HUES6 (cell line): Measurements from ENCODE around the gene CPB1.

ENCODE experiments used
- H3K27ac ChIP-seq: 2 replicates; pipeline ENCODE4 v1.7.0; 2013; ENCODE audit warnings: low read depth, mild to moderate bottlenecking, low read length, inconsistent platforms
- H3K27me3 ChIP-seq: 2 replicates; pipeline ENCODE4 v1.6.1; 2013; ENCODE audit warnings: low read length; ENCODE audit not compliant: control insufficient read depth, insufficient read depth
- H3K36me3 ChIP-seq: 2 replicates; pipeline ENCODE4 v1.6.1; 2013; ENCODE audit warnings: low read length; ENCODE audit not compliant: control insufficient read depth, insufficient read depth
- H3K4me1 ChIP-seq: 2 replicates; pipeline ENCODE4 v1.6.1; 2013; ENCODE audit warnings: low read length; ENCODE audit not compliant: control insufficient read depth, insufficient read depth
- H3K4me3 ChIP-seq: 2 replicates; pipeline ENCODE4 v1.5.1; 2013; ENCODE audit warnings: low read depth, low read length
- H3K9ac ChIP-seq: one replicate; pipeline ENCODE4 v1.6.1; 2013; ENCODE audit warnings: mild to moderate bottlenecking, low read length
- H3K9me3 ChIP-seq: 2 replicates; pipeline ENCODE4 v1.6.1; 2013; ENCODE audit warnings: low read depth, low read length; ENCODE audit not compliant: control insufficient read depth, insufficient read depth

CPB1 gene

GRCh38 chr3:148881286-148881685 is 53.7 kb downstream of the CPB1 start:
- H3K9me3 ChIP-seq: no peaks in the 10 kb centered on the region
- H3K27ac ChIP-seq: no peak overlapping the region
- no peak overlapping the region for H3K4me3 ChIP-seq
- H3K9ac ChIP-seq: no peak overlapping the region
- H3K36me3 ChIP-seq: no peaks in the 10 kb centered on the region
- H3K27me3 ChIP-seq: no peaks in the 10 kb centered on the region
- H3K4me1 ChIP-seq: no peaks in the 10 kb centered on the region

DNA sequence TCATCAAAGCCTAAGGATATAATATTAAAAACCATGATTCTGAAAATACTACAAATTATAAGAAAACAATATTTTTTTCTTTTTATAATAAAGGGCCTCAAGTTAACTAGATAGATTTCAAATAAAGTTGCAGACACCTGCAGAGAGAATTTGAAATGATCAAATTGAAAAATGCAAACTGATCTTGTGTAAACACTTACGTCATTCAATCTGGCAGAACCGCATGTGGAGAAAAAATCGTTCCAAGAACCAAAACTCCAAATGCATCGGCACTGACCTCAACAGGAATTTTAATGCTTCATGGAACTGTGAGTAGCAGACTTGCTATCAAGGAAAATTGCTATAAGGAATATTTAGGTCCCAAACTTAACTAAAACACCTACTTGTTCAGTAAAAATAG is 54.7 kb downstream of the CPB1 start:
- Histone ChIP-seq H3K9ac (no peak overlapping the region), H3K27me3 (no peaks in the 10 kb centered on the region), H3K4me1 (no peaks in the 10 kb centered on the region), H3K4me3 (no peak overlapping the region), H3K9me3 (no peaks in the 10 kb centered on the region), H3K36me3 (no peaks in the 10 kb centered on the region), H3K27ac (no peak overlapping the region)

- H3K27ac ChIP-seq: no peak overlapping the region
- H3K4me3 ChIP-seq: no peak overlapping the region
- H3K9me3 ChIP-seq: no peaks in the 10 kb centered on the region
- H3K27me3 ChIP-seq: no peaks in the 10 kb centered on the region
- no peak overlapping the region for H3K9ac ChIP-seq
- H3K4me1 ChIP-seq: no peaks in the 10 kb centered on the region
- H3K36me3 ChIP-seq: no peaks in the 10 kb centered on the region
These were observed 55.6 kb downstream of the CPB1 start for GRCh38 chr3:148883163-148883562.

GRCh38 chr3:148884261-148884660 is 56.6 kb downstream of the CPB1 start:
- no peaks in the 10 kb centered on the region for H3K36me3 ChIP-seq
- no peaks in the 10 kb centered on the region for H3K4me1 ChIP-seq
- no peak overlapping the region for H3K4me3 ChIP-seq
- H3K9ac ChIP-seq: no peak overlapping the region
- no peak overlapping the region for H3K27ac ChIP-seq
- H3K9me3 ChIP-seq: no peaks in the 10 kb centered on the region
- no peaks in the 10 kb centered on the region for H3K27me3 ChIP-seq

- Histone ChIP-seq H3K9ac (no peak overlapping the region), H3K27ac (no peak overlapping the region), H3K4me3 (no peak overlapping the region), H3K4me1 (no peaks in the 10 kb centered on the region), H3K27me3 (no peaks in the 10 kb centered on the region), H3K36me3 (no peaks in the 10 kb centered on the region), H3K9me3 (no peaks in the 10 kb centered on the region)
These were observed 62.2 kb downstream of the CPB1 start for GRCh38 chr3:148889828-148890227.

DNA sequence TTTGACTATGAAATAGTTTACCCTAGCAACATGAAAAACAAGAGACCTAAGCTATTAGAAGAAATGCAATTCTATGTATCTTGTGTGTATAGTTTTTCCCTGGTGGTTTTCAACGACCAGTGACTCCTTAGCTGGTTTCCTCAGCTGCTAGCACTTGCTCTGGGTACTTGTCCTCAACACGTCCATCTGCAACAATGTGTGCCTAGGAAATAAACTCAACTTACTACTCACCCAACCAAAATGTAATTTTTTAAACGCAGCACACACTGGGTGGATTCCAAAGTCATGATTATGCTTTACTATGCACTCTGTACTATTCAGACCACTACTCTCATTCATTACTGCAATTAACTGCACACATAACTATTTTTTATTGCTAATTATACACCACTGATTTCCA is 68.5 kb downstream of the CPB1 start:
- Histone ChIP-seq H3K27ac (no peak overlapping the region), H3K27me3 (no peaks in the 10 kb centered on the region), H3K4me3 (no peak overlapping the region), H3K36me3 (no peaks in the 10 kb centered on the region), H3K9me3 (no peaks in the 10 kb centered on the region), H3K9ac (no peak overlapping the region), H3K4me1 (no peaks in the 10 kb centered on the region)

DNA sequence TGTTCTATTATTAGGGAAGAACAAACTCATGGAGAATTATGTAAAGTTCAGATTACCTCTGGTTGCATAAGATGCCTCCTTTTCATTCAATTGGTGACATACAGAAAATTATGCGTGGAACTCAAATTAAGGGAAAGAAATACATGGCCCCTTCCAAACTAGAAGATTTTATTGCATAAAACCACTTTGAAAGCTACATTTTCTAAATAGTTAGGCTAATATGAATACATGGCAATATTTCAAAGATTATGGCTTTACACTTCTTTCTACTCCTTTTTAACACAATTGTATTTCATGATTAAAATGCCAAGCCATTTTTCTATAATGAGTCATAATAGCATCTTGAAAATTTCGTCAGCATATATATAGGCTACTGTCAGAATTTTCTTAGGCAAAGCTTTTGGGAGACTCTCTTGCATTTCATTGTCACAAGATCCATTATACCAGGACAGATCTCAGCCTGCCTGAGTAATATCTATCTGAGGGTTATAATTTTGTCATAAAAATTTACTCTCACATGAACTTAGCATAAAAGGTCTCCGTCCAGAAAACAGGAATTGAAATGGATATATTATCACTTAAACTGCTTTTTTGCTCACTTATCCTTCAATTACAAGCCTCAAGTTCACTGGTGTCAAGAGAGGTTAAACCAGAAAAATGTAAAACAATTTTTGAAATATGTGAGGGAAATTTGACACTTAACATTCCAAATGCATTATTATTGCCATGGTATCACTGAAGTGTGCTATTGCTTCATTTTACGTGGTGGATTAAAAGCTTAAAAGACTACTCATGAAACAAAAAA is 74.6 kb downstream of the CPB1 start:
- H3K36me3 ChIP-seq: no peaks in the 10 kb centered on the region
- no peaks in the 10 kb centered on the region for H3K4me1 ChIP-seq
- H3K27me3 ChIP-seq: no peaks in the 10 kb centered on the region
- no peak overlapping the region for H3K9ac ChIP-seq
- H3K27ac ChIP-seq: no peak overlapping the region
- H3K9me3 ChIP-seq: no peaks in the 10 kb centered on the region
- H3K4me3 ChIP-seq: no peak overlapping the region

GRCh38 chr3:148903022-148903442 is 75.4 kb downstream of the CPB1 start:
- no peak overlapping the region for H3K27ac ChIP-seq
- no peak overlapping the region for H3K9ac ChIP-seq
- no peaks in the 10 kb centered on the region for H3K4me1 ChIP-seq
- no peaks in the 10 kb centered on the region for H3K9me3 ChIP-seq
- H3K36me3 ChIP-seq: no peaks in the 10 kb centered on the region
- no peaks in the 10 kb centered on the region for H3K27me3 ChIP-seq
- no peak overlapping the region for H3K4me3 ChIP-seq

GRCh38 chr3:148903941-148904340 is 76.3 kb downstream of the CPB1 start:
- H3K9me3 ChIP-seq: no peaks in the 10 kb centered on the region
- H3K27ac ChIP-seq: no peak overlapping the region
- H3K27me3 ChIP-seq: no peaks in the 10 kb centered on the region
- H3K4me3 ChIP-seq: no peak overlapping the region
- H3K9ac ChIP-seq: no peak overlapping the region
- no peaks in the 10 kb centered on the region for H3K4me1 ChIP-seq
- H3K36me3 ChIP-seq: no peaks in the 10 kb centered on the region

DNA sequence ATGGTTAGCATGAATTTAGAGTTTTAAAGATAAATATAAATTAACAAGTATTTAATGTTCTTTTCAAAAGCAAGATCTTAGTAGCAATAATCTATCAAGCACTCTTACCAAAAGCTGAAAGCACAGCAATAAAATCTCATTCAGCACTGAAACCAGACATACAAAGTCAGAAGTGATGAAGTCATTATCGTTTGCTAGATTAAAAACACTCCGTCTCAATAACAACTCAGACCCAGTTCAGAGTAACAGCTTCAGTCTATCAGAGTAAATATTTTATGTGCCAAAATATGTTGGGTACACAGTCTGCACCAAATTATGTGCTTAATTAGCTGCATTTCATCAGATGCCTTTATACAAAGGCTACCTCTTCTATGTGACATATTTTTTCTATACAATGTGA is 79.1 kb downstream of the CPB1 start:
- Histone ChIP-seq H3K36me3 (no peaks in the 10 kb centered on the region), H3K27ac (no peak overlapping the region), H3K4me3 (no peak overlapping the region), H3K9me3 (no peaks in the 10 kb centered on the region), H3K9ac (no peak overlapping the region), H3K4me1 (peaks cover 7% of the 10 kb centered on the region), H3K27me3 (no peaks in the 10 kb centered on the region)
